GM21619 (cell line): ENCODE results near the gene NAB1.

Experiments used
- ATAC-seq: cut with Tn5 transposase; IDR thresholded peaks from one replicate; pipeline ENCODE4 v1.9.1; 2021; ENCODE audit not compliant: unreplicated experiment

Gene NAB1

GRCh38 chr2:190711069-190711468 lies 62.2 kb downstream of the NAB1 start:
- ATAC-seq: no peak

DNA sequence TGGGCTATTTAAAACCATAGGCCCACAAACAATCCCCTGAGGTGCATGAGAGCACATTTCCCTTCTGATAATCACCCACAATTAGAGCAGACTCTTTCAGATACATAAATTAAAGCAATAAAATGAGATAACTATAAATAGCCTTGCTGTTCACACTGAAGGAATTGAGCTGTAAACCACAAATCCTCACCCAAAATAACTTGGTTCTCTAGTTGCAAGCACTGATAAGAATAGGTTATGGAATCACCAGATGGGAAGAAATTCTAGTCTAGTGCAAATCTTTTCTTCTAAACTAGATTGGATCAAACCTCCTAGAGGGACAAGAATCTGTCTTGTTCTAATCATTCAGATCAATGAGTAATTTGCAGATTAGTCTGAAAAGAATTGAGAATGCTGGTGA lies 64.6 kb downstream of the NAB1 start:
- ATAC-seq: no peak

- ATAC-seq: no peak
Measured at GRCh38 chr2:190714958-190715357, 66.1 kb downstream of the NAB1 start.

DNA sequence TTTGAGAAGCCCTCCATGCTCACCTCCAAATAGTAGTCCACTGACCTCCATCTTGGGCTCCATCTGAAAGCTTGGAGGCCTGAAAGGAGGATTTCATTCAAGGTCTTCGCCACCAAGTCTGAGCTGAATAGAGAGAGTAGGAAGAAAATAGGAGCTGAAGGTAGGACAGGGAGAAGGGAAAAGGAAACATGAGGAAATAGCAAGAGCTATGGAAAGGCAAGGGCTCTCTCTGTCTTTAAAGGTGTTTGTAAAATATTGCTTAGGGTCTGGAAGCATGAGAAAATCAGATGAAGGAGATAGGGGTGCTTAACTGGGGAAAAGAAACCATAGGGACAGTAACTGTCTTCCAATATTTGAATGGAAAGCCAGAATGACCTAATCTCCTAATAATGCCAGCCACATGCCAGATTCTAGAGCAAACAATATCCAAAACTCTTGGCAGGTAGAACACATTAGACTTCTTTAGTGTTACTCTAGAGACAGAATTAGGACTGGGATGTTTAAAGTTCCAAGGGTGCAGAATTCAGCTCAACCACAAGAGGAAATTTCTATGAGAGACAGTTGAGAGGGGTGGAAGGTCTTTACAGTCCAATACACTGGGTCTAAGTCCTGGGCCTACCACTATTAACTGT lies 67.4 kb downstream of the NAB1 start:
- ATAC-seq: no peak

DNA sequence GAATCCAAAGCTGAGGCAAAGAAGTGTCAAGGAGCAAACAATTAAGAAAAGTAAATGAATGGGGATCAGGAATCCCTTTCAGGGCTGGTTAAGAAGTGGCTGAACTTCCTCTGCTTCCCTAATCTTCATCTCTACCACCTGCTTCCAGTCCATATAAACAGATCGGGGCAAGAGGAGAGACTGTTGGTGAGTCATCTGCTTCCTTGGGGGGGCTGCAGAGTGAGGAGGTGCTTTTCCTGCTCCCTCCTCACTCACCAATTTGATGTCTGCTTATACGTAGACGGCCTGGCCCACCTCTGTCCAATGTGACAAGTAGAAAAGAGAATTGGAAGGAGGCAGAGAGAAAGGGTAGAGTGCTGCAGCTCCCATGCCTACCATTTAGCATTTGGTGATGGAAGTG lies 68.4 kb downstream of the NAB1 start:
- no peak for ATAC-seq

DNA sequence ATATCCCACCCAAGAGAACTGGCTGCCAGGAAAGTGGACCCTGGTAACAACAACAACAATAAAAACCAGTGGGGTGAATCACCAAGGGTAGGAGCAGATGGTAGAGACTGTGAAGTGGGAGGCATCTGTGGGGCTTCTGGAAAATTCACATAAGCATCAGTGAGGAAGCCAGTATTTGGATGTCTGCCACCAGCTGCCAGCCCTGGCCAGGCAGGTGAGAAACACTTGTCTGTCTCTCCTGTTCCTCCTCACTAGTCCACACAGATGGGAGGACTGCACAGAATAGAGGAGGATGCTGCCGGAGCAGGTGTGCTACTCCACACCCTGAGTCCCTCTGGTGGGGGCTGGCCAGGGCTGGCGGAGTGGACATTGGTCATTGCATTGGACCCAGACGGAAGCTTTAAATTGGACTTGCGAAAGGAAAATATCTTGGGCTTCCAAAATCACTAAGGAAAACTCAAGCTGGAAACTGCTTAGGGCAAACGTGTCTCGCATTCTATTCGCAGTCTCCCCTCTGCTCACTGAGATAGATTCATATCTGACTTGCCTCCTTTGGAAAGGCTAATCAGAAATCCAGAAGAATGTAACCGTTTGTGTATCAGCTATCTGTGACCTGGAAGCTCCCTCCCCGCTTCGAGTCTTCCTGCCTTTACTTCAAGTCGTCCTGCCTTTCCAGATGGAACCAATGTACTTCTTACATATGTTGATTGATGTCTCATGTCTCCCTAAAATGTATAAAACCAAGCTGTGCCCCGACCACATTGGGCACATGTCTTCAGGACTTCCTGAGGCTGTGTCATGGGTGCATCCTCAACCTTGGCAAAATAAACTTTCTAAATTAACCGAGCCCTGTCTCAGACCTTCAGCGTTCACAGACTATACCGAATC lies 69.1 kb downstream of the NAB1 start:
- ATAC-seq: no peak

DNA sequence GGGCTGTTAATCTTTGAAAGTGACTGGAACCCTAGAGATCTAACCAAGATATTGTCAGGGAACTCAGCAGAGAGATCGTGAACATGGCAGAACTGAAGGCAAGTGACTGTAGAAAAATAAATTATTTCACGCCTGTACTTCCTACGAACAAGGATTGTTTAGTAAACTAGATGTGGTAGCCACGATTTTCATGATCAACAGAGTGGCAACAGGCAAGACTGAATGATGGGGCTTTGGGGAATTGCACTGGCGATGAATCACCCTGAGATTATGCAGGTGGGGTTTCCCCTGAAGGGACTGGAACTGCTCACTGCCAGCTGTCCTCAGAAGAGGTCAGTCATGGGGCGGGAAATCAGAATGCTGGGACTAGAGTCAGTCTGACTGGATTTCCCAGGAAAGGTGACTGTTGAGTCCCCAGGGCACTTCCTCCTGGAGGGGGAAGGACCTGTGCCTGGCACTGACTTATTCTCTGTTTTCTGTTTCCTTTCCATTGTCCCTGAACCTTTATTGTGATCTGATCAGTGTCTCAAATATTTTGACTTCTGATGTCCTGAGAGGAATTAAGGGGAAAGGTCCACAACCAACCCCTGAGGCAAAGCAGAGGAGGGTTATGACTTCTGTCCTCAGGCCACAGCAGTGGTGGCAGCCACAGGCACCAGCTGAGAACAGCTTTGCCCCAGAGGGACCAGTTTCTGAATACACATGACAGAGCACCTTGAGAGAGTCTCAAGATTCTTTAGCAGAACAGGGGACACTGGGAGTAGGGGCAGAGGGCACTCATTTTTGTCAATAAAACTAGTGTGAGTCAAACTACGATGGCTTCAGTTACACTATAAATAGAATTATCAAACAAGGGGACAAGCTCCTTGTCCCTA lies 70.0 kb downstream of the NAB1 start:
- ATAC-seq: peak; percentile 70

DNA sequence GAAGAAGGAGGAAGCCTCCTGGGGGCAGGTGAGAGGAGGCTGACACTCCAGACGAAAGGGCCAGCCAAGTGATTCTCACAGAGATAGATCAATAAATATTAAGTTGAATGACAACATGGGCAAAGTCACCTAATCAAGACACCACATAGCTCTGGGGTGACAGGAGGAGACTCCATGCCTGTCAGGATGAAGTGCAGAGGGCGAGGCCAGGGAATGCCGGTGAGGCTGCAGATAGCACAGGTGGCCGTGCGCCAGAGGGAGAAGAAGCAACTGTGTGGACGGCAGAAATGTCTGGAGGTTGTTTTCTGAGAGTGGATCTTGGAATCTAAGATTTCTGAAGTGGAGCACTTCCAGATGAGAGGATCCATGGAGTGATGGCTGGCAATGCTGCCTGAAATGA lies 71.4 kb downstream of the NAB1 start:
- no peak for ATAC-seq

DNA sequence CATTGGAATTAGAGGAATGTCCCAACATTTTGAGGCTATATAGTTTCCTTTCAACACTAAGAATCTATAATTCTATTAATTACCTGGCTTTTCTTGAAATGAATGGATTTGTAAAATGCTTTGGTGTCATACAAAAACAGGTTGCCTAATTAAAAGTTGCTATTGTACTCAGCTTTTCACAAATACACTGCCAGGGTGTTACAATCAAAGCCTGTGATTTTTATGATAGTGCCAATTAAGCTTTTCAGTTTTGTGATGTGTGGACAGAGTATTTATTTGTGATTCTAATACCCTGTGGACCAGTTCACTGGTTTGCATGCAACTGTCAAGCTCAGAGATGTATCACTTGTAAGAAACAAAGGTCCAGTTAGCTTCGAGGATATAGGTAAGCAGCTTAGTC lies 71.8 kb downstream of the NAB1 start:
- ATAC-seq: no peak

DNA sequence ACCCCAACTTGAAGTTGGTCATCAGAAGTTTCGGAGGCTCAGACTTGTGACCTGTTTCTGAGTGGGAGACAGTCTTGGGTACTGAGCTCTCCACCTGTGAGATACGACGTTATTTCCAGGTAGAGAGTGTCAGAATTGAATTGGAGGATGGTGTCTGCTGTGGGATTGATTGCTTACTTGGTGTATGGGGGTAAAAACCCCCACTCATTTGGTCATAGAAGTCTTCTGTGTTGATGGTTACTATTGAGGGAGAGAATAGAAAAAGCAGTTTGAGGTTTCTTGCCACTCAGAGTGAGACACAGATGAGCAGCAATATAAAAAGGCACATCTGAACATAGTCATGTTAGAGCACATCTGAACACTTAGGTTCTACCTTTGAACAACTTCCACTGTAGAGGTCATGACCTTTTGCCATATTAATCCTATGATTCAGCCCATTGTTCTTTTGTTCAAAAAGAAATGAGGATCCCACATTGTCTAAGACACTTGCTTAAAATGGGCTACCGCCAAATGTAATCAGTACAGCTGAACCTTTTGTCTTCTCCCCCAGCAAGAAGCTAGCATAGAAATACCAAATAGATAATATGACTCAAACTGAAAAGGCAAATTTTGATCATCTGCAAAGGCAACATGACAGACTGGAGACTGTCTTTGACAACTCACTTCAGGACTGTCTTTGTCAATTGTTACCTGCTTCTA lies 73.3 kb downstream of the NAB1 start:
- ATAC-seq: peak; percentile 47

- no peak for ATAC-seq
Measured at GRCh38 chr2:190722835-190723234, 74.0 kb downstream of the NAB1 start.

GRCh38 chr2:190723397-190724090 lies 74.7 kb downstream of the NAB1 start:
- ATAC-seq: no peak

- ATAC-seq: no peak
Measured at GRCh38 chr2:190726255-190726654, 77.4 kb downstream of the NAB1 start.

- ATAC-seq: no peak
Measured at GRCh38 chr2:190736355-190736754, 87.5 kb downstream of the NAB1 start.

- ATAC-seq: no peak
Measured at GRCh38 chr2:190740449-190740848, 91.6 kb downstream of the NAB1 start.
